Parathyroid adenoma (tissue), 2 donors: ENCODE measurements around the gene RCVRN.

ENCODE experiments used
- H2AFZ ChIP-seq: fragments of 300-600 bp; sonication (generic); one replicate; pipeline ENCODE4 v1.7.0; 2017; ENCODE audit warnings: antibody characterized with exemption, mild to moderate bottlenecking
- H3K27ac ChIP-seq: fragments of 300-600 bp; sonication (generic); one replicate; pipeline ENCODE4 v1.7.0; 2017
- H3K27me3 ChIP-seq: fragments of 300-600 bp; sonication (generic); one replicate; pipeline ENCODE4 v1.7.0; 2017; ENCODE audit warnings: low read length; ENCODE audit not compliant: control insufficient read depth, insufficient read depth
- H3K36me3 ChIP-seq: fragments of 300-600 bp; sonication (generic); one replicate; pipeline ENCODE4 v1.7.0; 2017; ENCODE audit warnings: low read length; ENCODE audit not compliant: control insufficient read depth, insufficient read depth
- H3K4me1 ChIP-seq: fragments of 300-600 bp; sonication (generic); one replicate; pipeline ENCODE4 v1.7.0; 2017; ENCODE audit warnings: control low read depth
- H3K4me2 ChIP-seq: fragments of 300-600 bp; sonication (generic); one replicate; pipeline ENCODE4 v1.7.0; 2017; ENCODE audit warnings: low read length
- H3K4me3 ChIP-seq: fragments of 300-600 bp; sonication (generic); one replicate; pipeline ENCODE4 v1.7.0; 2017; ENCODE audit warnings: low read depth, low read length
- H3K79me2 ChIP-seq: fragments of 300-600 bp; sonication (generic); one replicate; pipeline ENCODE4 v1.7.0; 2017; ENCODE audit warnings: control low read depth
- H3K9ac ChIP-seq: fragments of 300-600 bp; sonication (generic); one replicate; pipeline ENCODE4 v1.7.0; 2017; ENCODE audit warnings: mild to moderate bottlenecking
- H3K9me3 ChIP-seq: fragments of 300-600 bp; sonication (generic); one replicate; pipeline ENCODE4 v1.7.0; 2017; ENCODE audit warnings: low read length; ENCODE audit not compliant: control insufficient read depth
- CTCF ChIP-seq: fragments of 300-600 bp; sonication (generic); IDR thresholded peaks from one replicate; pipeline ENCODE4 v1.7.0; 2017; ENCODE audit warnings: antibody characterized with exemption, mild to moderate bottlenecking
- donor health status: primary hyperparathyroidism.

RCVRN gene

GRCh38 chr17:9907883-9908648 is 3.0 kb upstream of the RCVRN start:
- Histone ChIP-seq H3K4me2 (no peak overlapping the region), H3K4me1 (no peaks in the 10 kb centered on the region), H3K9ac (no peak overlapping the region), H3K79me2 (no peaks in the 10 kb centered on the region), H2AFZ (no peak overlapping the region), H3K27me3 (peaks cover 2% of the 10 kb centered on the region), H3K9me3 (no peaks in the 10 kb centered on the region), H3K36me3 (no peaks in the 10 kb centered on the region), H3K4me3 (no peak overlapping the region), H3K27ac (no peak overlapping the region)
- no peak for TF ChIP-seq CTCF

DNA sequence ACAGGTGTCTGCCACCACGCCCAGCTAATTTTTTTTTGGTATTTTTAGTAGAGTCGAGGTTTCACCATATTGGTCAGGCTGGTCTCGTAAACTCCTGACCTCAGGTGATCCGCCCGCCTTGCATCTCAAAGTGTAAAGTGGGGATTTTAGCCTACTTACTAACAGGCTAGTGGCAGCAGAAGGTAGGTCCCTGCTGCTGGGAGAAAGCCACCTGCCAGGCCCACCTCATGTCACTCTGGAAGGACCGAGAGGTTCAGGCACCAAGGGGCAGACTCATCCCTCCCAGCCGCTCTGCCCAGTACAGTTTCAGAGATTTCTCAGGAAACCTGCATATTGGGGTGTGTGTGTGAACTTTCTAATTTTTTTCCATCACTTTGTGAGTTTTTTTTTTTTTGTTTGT is 2.1 kb upstream of the RCVRN start:
- H3K4me1 ChIP-seq, result no peaks in the 10 kb centered on the region
- no peak overlapping the region for H3K27ac ChIP-seq
- H3K4me3 ChIP-seq, result no peak overlapping the region
- H3K27me3 ChIP-seq, result peaks cover 2% of the 10 kb centered on the region
- TF ChIP-seq CTCF, result no peak
- no peaks in the 10 kb centered on the region for H3K9me3 ChIP-seq
- no peak overlapping the region for H3K4me2 ChIP-seq
- H3K79me2 ChIP-seq, result no peaks in the 10 kb centered on the region
- H2AFZ ChIP-seq, result no peak overlapping the region
- no peaks in the 10 kb centered on the region for H3K36me3 ChIP-seq
- H3K9ac ChIP-seq, result no peak overlapping the region

- H3K27ac ChIP-seq, result no peak overlapping the region
- H3K79me2 ChIP-seq, result no peaks in the 10 kb centered on the region
- H3K9me3 ChIP-seq, result no peaks in the 10 kb centered on the region
- no peak overlapping the region for H2AFZ ChIP-seq
- no peak overlapping the region for H3K9ac ChIP-seq
- no peak overlapping the region for H3K4me3 ChIP-seq
- peaks cover 2% of the 10 kb centered on the region for H3K27me3 ChIP-seq
- H3K4me1 ChIP-seq, result no peaks in the 10 kb centered on the region
- H3K4me2 ChIP-seq, result no peak overlapping the region
- no peak for TF ChIP-seq CTCF
- H3K36me3 ChIP-seq, result no peaks in the 10 kb centered on the region
Measured at GRCh38 chr17:9906616-9907015, 1.5 kb upstream of the RCVRN start.

DNA sequence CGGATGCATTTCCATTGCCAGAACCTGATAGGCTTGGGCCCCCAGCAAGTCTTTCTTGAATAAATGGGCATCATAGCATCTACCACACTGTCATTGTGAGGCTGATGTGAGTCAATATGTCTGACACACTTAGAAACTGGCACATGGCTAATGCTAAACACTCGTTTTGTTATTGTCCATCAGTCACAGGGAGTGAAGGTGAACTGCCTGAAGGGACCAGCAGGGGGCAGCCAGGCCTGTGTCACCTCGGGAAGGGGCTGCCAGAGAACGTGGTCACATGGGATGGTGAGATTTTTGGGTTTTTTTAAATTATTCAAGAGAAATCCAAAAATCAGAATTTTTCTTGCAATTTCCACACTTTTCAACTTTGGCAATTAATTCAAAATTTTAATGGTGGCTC is 831 bp upstream of the RCVRN start:
- TF ChIP-seq CTCF, result no peak
- Histone ChIP-seq H3K4me3 (no peak overlapping the region), H3K27me3 (peaks cover 2% of the 10 kb centered on the region), H2AFZ (no peak overlapping the region), H3K79me2 (no peaks in the 10 kb centered on the region), H3K36me3 (no peaks in the 10 kb centered on the region), H3K9ac (no peak overlapping the region), H3K9me3 (no peaks in the 10 kb centered on the region), H3K4me2 (no peak overlapping the region), H3K27ac (no peak overlapping the region), H3K4me1 (no peaks in the 10 kb centered on the region)
